Right forelimb (tissue), 1 donor: Measurements from ENCODE around the gene RHO.

Source experiments
- DNase-seq: peaks from one replicate; pipeline ENCODE4 v3.0.0-alpha.2; 2018

Gene RHO

GRCh38 chr3:129548104-129548965 lies 19.9 kb downstream of the RHO start:
- DNase-seq: no peak

GRCh38 chr3:129549006-129549800 lies 20.8 kb downstream of the RHO start:
- DNase-seq: no peak

GRCh38 chr3:129549805-129550204 lies 21.4 kb downstream of the RHO start:
- no peak for DNase-seq

GRCh38 chr3:129552287-129553050 lies 24.0 kb downstream of the RHO start:
- no peak for DNase-seq

- no peak for DNase-seq
Measured at GRCh38 chr3:129553171-129553570, 24.7 kb downstream of the RHO start.

GRCh38 chr3:129553719-129554118 lies 25.3 kb downstream of the RHO start:
- DNase-seq: no peak

GRCh38 chr3:129554356-129555152 lies 26.1 kb downstream of the RHO start:
- DNase-seq: no peak

GRCh38 chr3:129555153-129555550 lies 26.7 kb downstream of the RHO start:
- no peak for DNase-seq

GRCh38 chr3:129555616-129556357 lies 27.3 kb downstream of the RHO start:
- DNase-seq: no peak

GRCh38 chr3:129556358-129556695 lies 27.9 kb downstream of the RHO start:
- DNase-seq: no peak

GRCh38 chr3:129556890-129557547 lies 28.6 kb downstream of the RHO start:
- no peak for DNase-seq

- DNase-seq: no peak
Measured at GRCh38 chr3:129557548-129557894, 29.1 kb downstream of the RHO start.

- no peak for DNase-seq
Measured at GRCh38 chr3:129558081-129558771, 29.8 kb downstream of the RHO start.

GRCh38 chr3:129558772-129559564 lies 30.5 kb downstream of the RHO start:
- DNase-seq: no peak

- no peak for DNase-seq
Measured at GRCh38 chr3:129559565-129560079, 31.2 kb downstream of the RHO start.

GRCh38 chr3:129560269-129560787 lies 31.9 kb downstream of the RHO start:
- no peak for DNase-seq

- DNase-seq: peak; percentile 91
Measured at GRCh38 chr3:129560911-129561594, 32.6 kb downstream of the RHO start.

GRCh38 chr3:129561619-129562248 lies 33.3 kb downstream of the RHO start:
- no peak for DNase-seq
